AG09319 (cell line): ENCODE results near the gene UVRAG.

Source experiments
- DNase-seq: peaks from one replicate; pipeline ENCODE4 v3.0.0-alpha.2; 2010; ENCODE audit warnings: low read depth; ENCODE audit errors: extremely low read depth
- TF ChIP-seq, protein P1 (sequence below): IDR thresholded peaks from 2 replicates; pipeline ENCODE4 v1.5.1; 2011; ENCODE audit warnings: low read depth, mild to moderate bottlenecking, inconsistent platforms, low read length, moderate library complexity

The UVRAG gene

DNA sequence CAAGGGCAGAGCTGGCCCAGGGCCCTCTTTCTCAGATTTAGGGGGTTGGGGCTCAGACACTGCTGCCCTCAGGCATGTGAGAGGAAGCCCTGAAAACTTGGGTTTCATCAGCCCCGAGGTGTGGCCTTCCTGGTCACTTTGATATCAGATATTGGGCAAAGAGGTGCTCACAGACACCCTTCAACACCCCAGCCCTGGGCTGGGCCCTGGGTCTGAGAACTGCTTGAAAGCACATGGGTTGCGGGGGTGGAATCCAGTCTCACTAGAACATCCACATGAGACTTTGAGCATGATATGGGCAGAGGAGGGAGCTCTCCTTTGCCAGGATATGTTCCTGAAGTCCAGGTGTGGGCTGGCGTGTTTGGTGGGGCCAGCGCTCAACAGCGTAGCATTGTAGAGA is 36.0 kb upstream of the UVRAG start:
- DNase-seq = no peak
- TF ChIP-seq, protein P1, sequence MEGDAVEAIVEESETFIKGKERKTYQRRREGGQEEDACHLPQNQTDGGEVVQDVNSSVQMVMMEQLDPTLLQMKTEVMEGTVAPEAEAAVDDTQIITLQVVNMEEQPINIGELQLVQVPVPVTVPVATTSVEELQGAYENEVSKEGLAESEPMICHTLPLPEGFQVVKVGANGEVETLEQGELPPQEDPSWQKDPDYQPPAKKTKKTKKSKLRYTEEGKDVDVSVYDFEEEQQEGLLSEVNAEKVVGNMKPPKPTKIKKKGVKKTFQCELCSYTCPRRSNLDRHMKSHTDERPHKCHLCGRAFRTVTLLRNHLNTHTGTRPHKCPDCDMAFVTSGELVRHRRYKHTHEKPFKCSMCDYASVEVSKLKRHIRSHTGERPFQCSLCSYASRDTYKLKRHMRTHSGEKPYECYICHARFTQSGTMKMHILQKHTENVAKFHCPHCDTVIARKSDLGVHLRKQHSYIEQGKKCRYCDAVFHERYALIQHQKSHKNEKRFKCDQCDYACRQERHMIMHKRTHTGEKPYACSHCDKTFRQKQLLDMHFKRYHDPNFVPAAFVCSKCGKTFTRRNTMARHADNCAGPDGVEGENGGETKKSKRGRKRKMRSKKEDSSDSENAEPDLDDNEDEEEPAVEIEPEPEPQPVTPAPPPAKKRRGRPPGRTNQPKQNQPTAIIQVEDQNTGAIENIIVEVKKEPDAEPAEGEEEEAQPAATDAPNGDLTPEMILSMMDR = no peak

DNA sequence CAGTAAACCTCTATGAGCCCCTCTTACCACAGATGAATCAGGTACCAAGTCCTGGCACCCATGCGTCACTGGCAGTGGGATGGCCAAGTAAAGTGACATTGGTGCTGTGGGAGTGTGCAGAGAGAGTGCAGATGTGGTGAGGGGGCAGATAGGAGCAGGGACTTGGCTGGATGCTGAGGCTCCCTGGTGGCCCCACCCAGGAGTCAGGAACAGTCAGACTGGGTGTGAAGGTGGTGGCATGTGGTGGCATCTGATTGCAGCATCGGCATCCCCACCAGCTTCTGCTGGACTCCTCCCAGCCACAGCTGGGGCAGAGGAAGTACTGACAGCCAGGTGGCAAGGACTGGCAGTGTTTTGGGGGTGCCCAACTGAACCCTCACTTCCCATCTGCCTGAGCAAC is 35.0 kb upstream of the UVRAG start:
- TF ChIP-seq, protein P1 = no peak

DNA sequence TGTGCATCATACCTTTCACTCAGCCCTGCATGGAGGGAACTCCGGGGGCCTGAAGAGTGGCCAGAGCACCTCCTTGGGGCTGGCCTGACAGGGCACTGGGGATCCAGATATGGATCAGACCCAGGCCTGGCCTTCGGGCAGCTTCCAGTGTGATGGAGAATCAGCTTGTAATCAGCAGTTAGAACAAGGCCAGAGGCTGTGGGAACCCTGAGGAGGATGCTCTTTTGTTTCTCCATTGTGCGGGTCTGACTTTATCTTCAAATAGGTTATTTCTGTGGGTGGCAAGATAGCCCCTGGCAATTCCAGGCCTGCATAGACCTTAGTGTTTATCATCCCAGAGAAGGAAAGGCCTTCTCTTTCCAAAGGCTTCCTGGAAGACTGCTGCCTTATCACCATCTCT is 34.1 kb upstream of the UVRAG start:
- DNase-seq = no peak

More for the DNA sequence above, 35.0 kb upstream of the UVRAG start:
- DNase-seq = no peak

DNA sequence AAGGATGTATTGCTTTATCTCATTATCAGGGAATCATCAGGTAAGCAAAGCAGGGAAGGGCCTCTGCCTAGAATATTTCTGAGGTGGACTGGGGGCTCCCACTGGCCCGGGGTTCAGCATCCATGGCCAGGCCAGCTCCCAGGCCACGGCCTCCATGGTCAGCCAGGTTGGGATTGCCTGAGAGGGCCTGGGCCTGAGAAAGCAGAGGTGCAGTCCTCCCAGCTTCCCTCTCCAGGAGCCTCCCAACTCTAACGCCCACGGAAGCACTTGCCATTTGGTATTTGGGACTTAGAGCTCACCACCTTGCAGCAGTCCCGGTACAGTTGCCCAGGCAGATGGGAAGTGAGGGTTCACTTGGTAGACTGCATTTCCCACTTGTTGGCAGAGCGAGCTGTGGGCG is 33.7 kb upstream of the UVRAG start:
- DNase-seq = no peak
- TF ChIP-seq, protein P1 = no peak

More for the DNA sequence above, 34.1 kb upstream of the UVRAG start:
- TF ChIP-seq, protein P1 = no peak

DNA sequence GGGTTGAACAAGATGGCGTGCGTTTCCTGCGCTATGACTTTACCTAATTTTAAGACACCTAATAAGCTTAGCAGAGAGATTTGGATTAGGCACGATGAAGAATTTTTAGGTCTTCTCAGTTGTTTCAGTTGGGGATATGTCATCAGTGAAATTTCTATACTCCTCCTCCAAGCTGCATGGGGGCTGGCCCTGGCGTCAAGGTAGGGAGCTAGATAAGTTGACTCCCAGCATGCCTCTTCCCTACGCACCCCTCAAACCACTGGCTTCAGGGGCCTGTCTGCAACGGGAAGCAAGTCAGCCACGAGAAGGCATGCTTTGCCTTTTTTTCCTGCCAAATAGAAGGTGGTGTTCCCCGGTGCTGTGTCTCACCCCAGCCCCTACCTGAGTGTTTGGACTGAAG is 33.2 kb upstream of the UVRAG start:
- TF ChIP-seq, protein P1 = no peak
- DNase-seq = no peak

DNA sequence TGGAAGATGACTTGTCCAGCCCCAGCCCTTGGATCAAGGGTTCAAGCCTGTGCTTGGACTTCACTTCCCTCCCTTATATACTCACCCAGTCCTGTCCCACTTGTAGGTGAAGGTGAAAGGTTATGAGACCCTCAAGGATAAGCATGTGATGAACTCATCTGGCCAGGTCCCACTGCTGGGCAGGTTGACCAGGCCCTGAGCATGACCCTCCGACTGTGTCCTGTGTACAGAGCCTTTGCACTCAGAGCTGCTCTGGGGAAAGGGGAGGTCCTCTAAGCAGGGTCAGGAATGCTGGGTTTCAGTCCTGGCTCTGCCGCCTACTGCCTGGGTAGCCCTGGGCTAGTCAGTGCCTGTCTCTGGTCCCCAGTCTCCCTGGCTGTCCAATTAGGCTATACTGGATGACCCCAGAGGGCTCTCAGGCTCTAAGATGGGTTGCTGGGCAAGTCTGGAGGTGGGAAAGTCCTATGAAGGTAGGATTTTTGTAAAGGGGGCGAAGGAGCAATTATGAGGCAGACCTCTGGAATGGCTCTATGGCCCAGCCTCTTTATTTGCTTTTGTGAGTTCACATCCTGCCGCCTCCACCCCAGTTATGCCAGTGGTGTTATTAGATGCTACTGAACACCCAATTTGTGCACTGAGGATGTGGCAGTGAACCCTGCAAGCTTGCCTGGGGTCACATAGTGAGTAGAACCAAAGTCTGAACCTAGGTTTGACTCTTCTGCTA is 32.3 kb upstream of the UVRAG start:
- TF ChIP-seq, protein P1 = no peak
- no peak for DNase-seq

DNA sequence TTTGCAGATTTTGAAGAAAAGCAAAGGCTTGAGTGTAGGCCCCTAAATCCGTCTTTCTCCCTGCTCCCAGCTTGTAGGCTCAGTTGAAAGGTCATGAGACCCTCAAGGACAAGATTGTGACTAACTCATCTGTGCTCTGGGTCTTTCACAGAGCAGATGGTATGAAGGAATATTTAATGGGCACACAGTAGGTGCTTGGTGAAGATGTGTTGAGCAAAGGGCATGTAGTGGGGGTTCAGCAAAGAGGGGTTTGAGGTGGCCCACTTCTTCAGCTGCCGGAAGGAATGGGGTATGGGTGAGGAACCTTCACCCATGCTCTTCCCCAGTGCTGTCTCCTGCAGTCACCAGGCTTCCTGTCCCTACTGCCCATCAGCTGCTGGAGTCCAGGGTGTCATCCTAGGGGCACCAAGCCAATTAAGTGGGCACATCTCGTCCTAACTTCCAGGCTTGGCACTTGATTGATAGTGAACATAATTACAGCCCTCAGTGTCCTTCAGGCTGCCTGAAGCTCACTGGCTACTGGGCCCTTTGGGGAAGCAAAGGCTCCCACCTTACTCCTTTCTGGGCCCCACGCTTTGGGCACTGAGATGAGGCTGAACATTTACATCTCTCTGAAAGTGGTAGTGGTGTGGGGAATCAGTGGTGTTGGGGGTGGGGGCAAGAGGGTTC is 31.5 kb upstream of the UVRAG start:
- TF ChIP-seq, protein P1 = no peak
- DNase-seq = no peak
